Endothelial cell (in vitro differentiated cells): Measurements from ENCODE around the gene MRPL4. TPM values are rescaled to one million over a fixed set of nuclear protein-coding genes. Genes with fewer than 3 reads are reported as not detected.
A peak's percentile ranks its signal among the peaks of the same experiment; 100 is the strongest.

Experiments used
- DNase-seq: peaks from one replicate; pipeline ENCODE4 v3.0.0; 2021; ENCODE audit warnings: low spot score
- H3K27ac Mint-ChIP-seq: one replicate; pipeline ENCODE4 v1.8.0; 2021; ENCODE audit warnings: mixed read lengths, inconsistent platforms; ENCODE audit not compliant: unreplicated experiment
- H3K27me3 Mint-ChIP-seq: one replicate; pipeline ENCODE4 v1.8.0; 2021; ENCODE audit warnings: mild to moderate bottlenecking, moderate library complexity, mixed read lengths, inconsistent platforms; ENCODE audit not compliant: unreplicated experiment
- H3K36me3 Mint-ChIP-seq: one replicate; pipeline ENCODE4 v1.8.0; 2021; ENCODE audit warnings: mild to moderate bottlenecking, low read depth, mixed read lengths, inconsistent platforms; ENCODE audit not compliant: unreplicated experiment
- H3K4me1 Mint-ChIP-seq: one replicate; pipeline ENCODE4 v1.8.0; 2021; ENCODE audit warnings: mild to moderate bottlenecking, mixed read lengths, inconsistent platforms; ENCODE audit not compliant: unreplicated experiment
- H3K4me3 Mint-ChIP-seq: one replicate; pipeline ENCODE4 v1.8.0; 2021; ENCODE audit warnings: mild to moderate bottlenecking, mixed read lengths, inconsistent platforms; ENCODE audit not compliant: unreplicated experiment
- H3K9me3 Mint-ChIP-seq: one replicate; pipeline ENCODE4 v1.8.0; 2021; ENCODE audit warnings: mixed read lengths, inconsistent platforms; ENCODE audit not compliant: unreplicated experiment
- CTCF ChIP-seq: fragments of 200-600 bp; sonication (generic); IDR thresholded peaks from one replicate; pipeline ENCODE4 v1.5.0; 2021; ENCODE audit warnings: antibody characterized with exemption; ENCODE audit not compliant: unreplicated experiment
- total RNA-seq: library from RNA; stranded (reverse); fragmentation: NEBNext Ultra II Directional; extraction: Animal tissue kit (Norgen Biotek cat#: 25700); gene quantifications from one replicate; pipeline ENCODE4 v1.2.1, GENCODE V29; 2021; ENCODE audit not compliant: unreplicated experiment

Gene MRPL4
- total RNA-seq, 1 donor from 2014 or later: 51.3 TPM

GRCh38 chr19:10270180-10270615 is 18.2 kb downstream of the MRPL4 start:
- Mint-ChIP-seq H3K27me3 (peaks cover 17% of the 10 kb centered on the region), H3K27ac (peak overlapping the region; percentile 84), H3K9me3 (no peaks in the 10 kb centered on the region), H3K4me3 (no peak overlapping the region), H3K4me1 (peaks cover 14% of the 10 kb centered on the region), H3K36me3 (no peaks in the 10 kb centered on the region)
- no peak for DNase-seq
- no peak for TF ChIP-seq CTCF

GRCh38 chr19:10270616-10271394 is 18.8 kb downstream of the MRPL4 start, which contains the start of gene ICAM1:
Gene ICAM1 (plus strand): TSS chr19:10271120. CDS start chr19:10271160, 40 bp downstream.
- peak within 1 kb of the TSS; percentile 84 for H3K27ac Mint-ChIP-seq
- TF ChIP-seq CTCF: no peak
- H3K27me3 Mint-ChIP-seq: peaks cover 17% of the 10 kb centered on the region
- no peak within 1 kb of the TSS for H3K4me3 Mint-ChIP-seq
- no peaks in the 10 kb centered on the region for H3K9me3 Mint-ChIP-seq
- no peaks in the 10 kb centered on the region for H3K36me3 Mint-ChIP-seq
- H3K4me1 Mint-ChIP-seq: peaks cover 14% of the 10 kb centered on the region
- DNase-seq: peak; percentile 77

GRCh38 chr19:10271543-10272086 is 19.6 kb downstream of the MRPL4 start:
- DNase-seq: no peak
- no peak for TF ChIP-seq CTCF
- Mint-ChIP-seq H3K27me3 (peaks cover 15% of the 10 kb centered on the region), H3K27ac (peak overlapping the region; percentile 36), H3K4me3 (no peak overlapping the region), H3K36me3 (no peaks in the 10 kb centered on the region), H3K4me1 (peaks cover 14% of the 10 kb centered on the region), H3K9me3 (no peaks in the 10 kb centered on the region)

GRCh38 chr19:10274589-10274988 is 22.6 kb downstream of the MRPL4 start:
- Mint-ChIP-seq H3K9me3 (no peaks in the 10 kb centered on the region), H3K27me3 (peaks cover 4% of the 10 kb centered on the region), H3K4me3 (no peak overlapping the region), H3K36me3 (no peaks in the 10 kb centered on the region), H3K4me1 (no peaks in the 10 kb centered on the region), H3K27ac (no peak overlapping the region)
- TF ChIP-seq CTCF: no peak
- no peak for DNase-seq
